ENCODE data around the gene XAGE5. TPM values are rescaled to one million over a fixed set of nuclear protein-coding genes. Genes with fewer than 3 reads are reported as not detected.

Gene XAGE5
- total and polyA plus RNA-seq, 2 experiments from 2014 or later, result not detected

GRCh38 chrX:52865343-52865998 lies 54.4 kb downstream of the XAGE5 start:
- no peaks in the 10 kb centered on the region for H3K36me3 ChIP-seq
- H3K27me3 ChIP-seq, result no peaks in the 10 kb centered on the region
- H3K27ac ChIP-seq, result no peak overlapping the region
- H3K4me3 ChIP-seq, result no peak overlapping the region
- H3K4me1 ChIP-seq (ENCODE audit: low read depth), result no peaks in the 10 kb centered on the region
- no peaks in the 10 kb centered on the region for H3K9me3 ChIP-seq (ENCODE audit: low read depth)
- DNase-seq (ENCODE audit: low read depth in 1 of 2, low spot score in 1 of 2), result no peak
- no peak for TF ChIP-seq CTCF (IDR thresholded peaks at IDR 0.05; ENCODE audit: low read depth, low read length)

Other genes with a start within 250 kb of the XAGE5 start
- not detected in 2 replicates for gene SSX7, start 156.4 kb upstream of the XAGE5 start, total RNA-seq
- not detected in 2 replicates for gene SSX7, start 156.4 kb upstream of the XAGE5 start, polyA plus RNA-seq
- not detected in 2 replicates for gene SSX2, start 104.1 kb upstream of the XAGE5 start, total RNA-seq
- gene SSX2, start 104.1 kb upstream of the XAGE5 start, polyA plus RNA-seq, result not detected in 2 replicates
- not detected in 2 replicates for gene SSX2B, start 60.0 kb upstream of the XAGE5 start, total RNA-seq
- gene SSX2B, start 60.0 kb upstream of the XAGE5 start, polyA plus RNA-seq, result not detected in 2 replicates
- not detected in 2 replicates for gene SPANXN5, start 13.9 kb upstream of the XAGE5 start, total RNA-seq
- not detected in 2 replicates for gene SPANXN5, start 13.9 kb upstream of the XAGE5 start, polyA plus RNA-seq
- gene XAGE3, start 56.8 kb downstream of the XAGE5 start, total RNA-seq, result not detected in 2 replicates
- gene XAGE3, start 56.8 kb downstream of the XAGE5 start, polyA plus RNA-seq, result not detected in 2 replicates
- gene FAM156B, start 86.0 kb downstream of the XAGE5 start, total RNA-seq, result 28.5 and 32.9 TPM in 2 replicates
- 32.9 and 35.4 TPM in 2 replicates for gene FAM156B, start 86.0 kb downstream of the XAGE5 start, polyA plus RNA-seq
- gene FAM156A, start 147.2 kb downstream of the XAGE5 start, total RNA-seq, result 27.7 and 29.8 TPM in 2 replicates
- gene FAM156A, start 147.2 kb downstream of the XAGE5 start, polyA plus RNA-seq, result 24.7 and 38.3 TPM in 2 replicates
- 4.8 and 12.6 TPM in 2 replicates for gene GPR173, start 237.5 kb downstream of the XAGE5 start, total RNA-seq
- gene GPR173, start 237.5 kb downstream of the XAGE5 start, polyA plus RNA-seq, result 3.6 and 3.8 TPM in 2 replicates

All from cardiac muscle cell (in vitro differentiated cells and primary cell).